ENCODE data around the gene LPA. TPM values are rescaled to one million over a fixed set of nuclear protein-coding genes. Genes with fewer than 3 reads are reported as not detected.
"Not testable (repeated sequence)": the region's sequence is repeated elsewhere in the genome, so short reads cannot be mapped to it uniquely, and the experiment has no call there.

LPA gene, protein sequence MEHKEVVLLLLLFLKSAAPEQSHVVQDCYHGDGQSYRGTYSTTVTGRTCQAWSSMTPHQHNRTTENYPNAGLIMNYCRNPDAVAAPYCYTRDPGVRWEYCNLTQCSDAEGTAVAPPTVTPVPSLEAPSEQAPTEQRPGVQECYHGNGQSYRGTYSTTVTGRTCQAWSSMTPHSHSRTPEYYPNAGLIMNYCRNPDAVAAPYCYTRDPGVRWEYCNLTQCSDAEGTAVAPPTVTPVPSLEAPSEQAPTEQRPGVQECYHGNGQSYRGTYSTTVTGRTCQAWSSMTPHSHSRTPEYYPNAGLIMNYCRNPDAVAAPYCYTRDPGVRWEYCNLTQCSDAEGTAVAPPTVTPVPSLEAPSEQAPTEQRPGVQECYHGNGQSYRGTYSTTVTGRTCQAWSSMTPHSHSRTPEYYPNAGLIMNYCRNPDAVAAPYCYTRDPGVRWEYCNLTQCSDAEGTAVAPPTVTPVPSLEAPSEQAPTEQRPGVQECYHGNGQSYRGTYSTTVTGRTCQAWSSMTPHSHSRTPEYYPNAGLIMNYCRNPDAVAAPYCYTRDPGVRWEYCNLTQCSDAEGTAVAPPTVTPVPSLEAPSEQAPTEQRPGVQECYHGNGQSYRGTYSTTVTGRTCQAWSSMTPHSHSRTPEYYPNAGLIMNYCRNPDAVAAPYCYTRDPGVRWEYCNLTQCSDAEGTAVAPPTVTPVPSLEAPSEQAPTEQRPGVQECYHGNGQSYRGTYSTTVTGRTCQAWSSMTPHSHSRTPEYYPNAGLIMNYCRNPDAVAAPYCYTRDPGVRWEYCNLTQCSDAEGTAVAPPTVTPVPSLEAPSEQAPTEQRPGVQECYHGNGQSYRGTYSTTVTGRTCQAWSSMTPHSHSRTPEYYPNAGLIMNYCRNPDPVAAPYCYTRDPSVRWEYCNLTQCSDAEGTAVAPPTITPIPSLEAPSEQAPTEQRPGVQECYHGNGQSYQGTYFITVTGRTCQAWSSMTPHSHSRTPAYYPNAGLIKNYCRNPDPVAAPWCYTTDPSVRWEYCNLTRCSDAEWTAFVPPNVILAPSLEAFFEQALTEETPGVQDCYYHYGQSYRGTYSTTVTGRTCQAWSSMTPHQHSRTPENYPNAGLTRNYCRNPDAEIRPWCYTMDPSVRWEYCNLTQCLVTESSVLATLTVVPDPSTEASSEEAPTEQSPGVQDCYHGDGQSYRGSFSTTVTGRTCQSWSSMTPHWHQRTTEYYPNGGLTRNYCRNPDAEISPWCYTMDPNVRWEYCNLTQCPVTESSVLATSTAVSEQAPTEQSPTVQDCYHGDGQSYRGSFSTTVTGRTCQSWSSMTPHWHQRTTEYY (N-terminal part only)
- not detected for polyA plus RNA-seq (2013, experiment 1 of 2)
- not detected for polyA plus RNA-seq (2013, experiment 2 of 2)

DNA sequence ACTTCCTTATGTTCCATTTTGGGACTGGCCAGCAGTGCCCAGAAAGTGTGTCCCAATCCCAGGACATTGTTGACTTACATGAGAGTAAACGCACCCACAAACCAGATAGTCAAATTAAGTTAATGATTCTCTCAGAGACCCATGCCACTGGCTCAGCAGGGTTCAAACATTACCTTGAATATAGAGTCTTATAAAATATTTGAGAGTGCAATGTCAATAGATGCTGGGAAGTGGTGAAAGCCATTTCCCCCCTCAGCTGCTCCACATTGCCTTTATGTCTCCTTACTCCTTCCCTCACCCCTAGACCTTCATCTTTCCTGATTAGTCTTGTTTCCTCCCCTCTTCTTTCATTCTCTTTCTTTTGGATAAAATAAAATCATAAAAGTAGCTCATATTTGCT is at the start of gene LPA:
Gene LPA (minus strand): TSS at position 78 of the 400 bp plus-strand sequence. CDS start 61 bp downstream, at position 17.
- WGBS = no CpG with 5 or more reads among the region's 1 CpG
- H3K9ac ChIP-seq (ENCODE audit: low read depth, low read length); H3K27ac ChIP-seq (ENCODE audit: low read depth, low read length); H3K27me3 ChIP-seq (ENCODE audit: insufficient read depth, low read length); H3K4me3 ChIP-seq (ENCODE audit: low read length); H3K36me3 ChIP-seq (ENCODE audit: insufficient read depth, low read length); H3K9me3 ChIP-seq (ENCODE audit: insufficient read depth, low read depth, low read length); H3K4me1 ChIP-seq (ENCODE audit: insufficient read depth, low read length): not testable (repeated sequence)

DNA sequence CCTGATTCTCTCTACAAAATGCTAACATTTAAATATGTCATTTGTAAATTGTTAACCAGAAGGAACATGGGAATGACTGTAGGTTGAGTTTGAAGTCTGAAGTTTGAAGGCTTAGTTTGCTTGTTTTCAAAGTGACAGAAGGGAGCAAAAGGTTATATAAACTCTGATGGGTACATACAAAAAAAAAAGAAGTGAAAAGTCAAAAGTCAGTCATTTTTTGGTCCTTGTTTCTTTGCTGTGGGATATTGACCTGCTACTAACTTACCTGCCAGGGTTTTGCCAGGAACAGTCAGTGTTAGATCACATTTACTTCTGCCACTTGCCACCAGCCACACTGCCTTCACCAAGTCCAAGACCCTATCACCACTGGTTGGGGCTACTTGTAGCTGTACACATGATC is 44.9 kb upstream of the LPA start:
- H3K4me3 ChIP-seq (ENCODE audit: low read length); H3K27me3 ChIP-seq (ENCODE audit: insufficient read depth, low read length); H3K27ac ChIP-seq (ENCODE audit: low read depth, low read length); H3K9me3 ChIP-seq (ENCODE audit: insufficient read depth, low read depth, low read length); H3K36me3 ChIP-seq (ENCODE audit: insufficient read depth, low read length); H3K9ac ChIP-seq (ENCODE audit: low read depth, low read length); H3K4me1 ChIP-seq (ENCODE audit: insufficient read depth, low read length): not testable (repeated sequence)

DNA sequence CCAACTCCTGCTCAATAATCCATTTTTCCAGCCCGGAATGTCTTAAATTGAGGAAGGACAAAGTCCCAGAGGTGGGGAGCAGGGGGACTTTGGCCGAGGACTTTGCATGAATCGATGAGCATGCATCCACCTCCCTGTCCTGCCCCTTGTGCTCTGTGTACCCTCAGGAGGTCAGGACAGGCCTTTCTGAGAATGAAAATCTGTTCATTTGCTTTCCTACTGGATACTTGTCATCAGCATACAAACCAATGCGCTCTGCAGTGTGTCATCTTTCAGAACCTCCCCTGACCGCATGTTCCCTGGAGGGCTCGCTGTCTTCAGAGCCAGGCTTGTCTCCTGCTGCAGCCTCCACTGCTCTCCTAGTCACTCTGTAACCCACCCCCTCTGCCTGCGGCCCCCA is 40.6 kb upstream of the LPA start:
- not testable (repeated sequence) for H3K27ac ChIP-seq (ENCODE audit: low read depth, low read length); H3K9ac ChIP-seq (ENCODE audit: low read depth, low read length); H3K27me3 ChIP-seq (ENCODE audit: insufficient read depth, low read length); H3K9me3 ChIP-seq (ENCODE audit: insufficient read depth, low read depth, low read length); H3K4me1 ChIP-seq (ENCODE audit: insufficient read depth, low read length); H3K36me3 ChIP-seq (ENCODE audit: insufficient read depth, low read length); H3K4me3 ChIP-seq (ENCODE audit: low read length)
- 96% methylated on average over 7 of the region's 7 CpGs for WGBS

DNA sequence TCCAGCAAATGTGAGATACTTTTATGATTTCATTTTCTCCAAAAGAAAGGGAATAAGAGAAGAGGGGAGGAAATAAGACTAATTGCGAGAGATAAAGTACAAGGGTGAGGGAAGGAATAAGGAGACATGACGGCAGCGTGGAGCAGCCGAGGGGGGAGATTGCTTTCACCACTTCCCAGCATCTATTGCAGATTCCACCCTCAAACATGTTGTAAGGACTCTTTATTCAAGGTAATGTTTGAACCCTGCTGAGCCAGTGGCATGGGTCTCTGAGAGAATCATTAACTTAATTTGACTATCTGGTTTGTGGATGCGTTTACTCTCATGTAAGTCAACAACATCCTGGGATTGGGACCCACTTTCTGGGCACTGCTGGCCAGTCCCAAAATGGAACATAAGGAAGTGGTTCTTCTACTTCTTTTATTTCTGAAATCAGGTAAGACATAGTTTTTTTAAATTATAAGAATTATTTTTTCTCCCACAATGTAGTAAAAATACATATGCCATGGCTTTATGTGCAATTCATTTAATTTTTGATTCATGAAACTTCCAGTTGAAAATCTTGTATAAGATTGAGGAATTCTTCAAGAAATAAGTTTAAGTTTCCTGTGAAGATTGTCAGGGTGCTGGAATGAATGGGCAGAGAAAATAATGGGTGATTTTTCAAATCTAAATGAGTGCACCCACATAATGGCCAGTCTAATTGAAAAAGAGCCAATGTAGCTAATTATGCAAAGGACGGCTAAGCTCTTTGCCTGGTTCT is 38.0 kb upstream of the LPA start, which contains the start of gene PLG:
Gene PLG (plus strand): TSS at position 327 of the 763 bp plus-strand sequence. CDS start 61 bp downstream, at position 388.
- not testable (repeated sequence) for H3K27ac ChIP-seq (ENCODE audit: low read depth, low read length); H3K4me1 ChIP-seq (ENCODE audit: insufficient read depth, low read length); H3K9ac ChIP-seq (ENCODE audit: low read depth, low read length); H3K9me3 ChIP-seq (ENCODE audit: insufficient read depth, low read depth, low read length); H3K36me3 ChIP-seq (ENCODE audit: insufficient read depth, low read length); H3K27me3 ChIP-seq (ENCODE audit: insufficient read depth, low read length); H3K4me3 ChIP-seq (ENCODE audit: low read length)
- WGBS = 92% methylated on average over 6 of the region's 6 CpGs

DNA sequence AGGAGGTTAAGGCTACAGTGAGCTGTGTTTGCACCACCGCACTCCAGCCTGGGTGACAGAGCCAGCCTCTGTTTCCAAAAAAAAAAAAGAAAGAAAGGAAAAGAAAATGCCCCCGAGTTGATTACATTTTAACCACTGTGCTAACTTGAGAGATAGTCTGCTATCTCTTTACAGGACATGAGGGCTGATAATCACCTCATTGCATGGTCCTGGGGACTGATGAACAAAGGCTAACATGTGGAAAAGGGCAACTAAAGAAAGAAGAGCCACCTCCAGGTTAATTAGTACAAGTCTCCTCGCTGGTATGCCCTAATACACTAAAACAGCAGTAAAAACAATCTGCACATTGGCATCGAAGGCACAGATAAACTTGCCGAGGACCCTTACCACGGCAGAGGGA is 33.8 kb upstream of the LPA start:
- 83% methylated on average over 6 of the region's 6 CpGs for WGBS

DNA sequence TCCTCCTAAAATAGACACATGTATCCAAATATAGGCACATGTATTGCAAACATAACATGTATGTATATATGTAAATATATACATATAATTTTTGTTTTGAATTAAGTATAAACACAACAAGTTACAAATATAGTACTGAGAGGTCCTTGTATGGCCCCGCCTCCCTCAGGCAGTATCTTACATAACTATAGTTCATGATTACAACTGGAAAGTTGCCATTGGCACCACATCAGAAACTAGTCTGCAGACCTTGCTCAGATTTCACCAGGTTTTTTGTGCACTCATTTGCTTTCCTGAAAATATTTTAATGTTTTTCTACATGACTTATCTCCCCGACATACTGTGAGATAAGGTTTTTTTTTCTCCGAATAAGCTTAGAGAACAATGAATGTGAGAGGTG is 32.8 kb upstream of the LPA start:
- H3K36me3 ChIP-seq (ENCODE audit: insufficient read depth, low read length); H3K9me3 ChIP-seq (ENCODE audit: insufficient read depth, low read depth, low read length); H3K4me3 ChIP-seq (ENCODE audit: low read length); H3K4me1 ChIP-seq (ENCODE audit: insufficient read depth, low read length); H3K27ac ChIP-seq (ENCODE audit: low read depth, low read length); H3K27me3 ChIP-seq (ENCODE audit: insufficient read depth, low read length); H3K9ac ChIP-seq (ENCODE audit: low read depth, low read length): not testable (repeated sequence)
- WGBS = 95% methylated on average over 3 of the region's 3 CpGs

More for the DNA sequence above, 33.8 kb upstream of the LPA start:
- Histone ChIP-seq H3K4me1 (ENCODE audit: insufficient read depth, low read length) (no peaks in the 10 kb centered on the region), H3K36me3 (ENCODE audit: insufficient read depth, low read length) (no peaks in the 10 kb centered on the region), H3K27ac (ENCODE audit: low read depth, low read length) (no peak overlapping the region), H3K9me3 (ENCODE audit: insufficient read depth, low read depth, low read length) (0 out of 2 replicates have a peak, but pooled peaks cover 4% of the 10 kb centered on the region), H3K27me3 (ENCODE audit: insufficient read depth, low read length) (no peaks in the 10 kb centered on the region), H3K9ac (ENCODE audit: low read depth, low read length) (no peak overlapping the region), H3K4me3 (ENCODE audit: low read length) (no peak overlapping the region)

DNA sequence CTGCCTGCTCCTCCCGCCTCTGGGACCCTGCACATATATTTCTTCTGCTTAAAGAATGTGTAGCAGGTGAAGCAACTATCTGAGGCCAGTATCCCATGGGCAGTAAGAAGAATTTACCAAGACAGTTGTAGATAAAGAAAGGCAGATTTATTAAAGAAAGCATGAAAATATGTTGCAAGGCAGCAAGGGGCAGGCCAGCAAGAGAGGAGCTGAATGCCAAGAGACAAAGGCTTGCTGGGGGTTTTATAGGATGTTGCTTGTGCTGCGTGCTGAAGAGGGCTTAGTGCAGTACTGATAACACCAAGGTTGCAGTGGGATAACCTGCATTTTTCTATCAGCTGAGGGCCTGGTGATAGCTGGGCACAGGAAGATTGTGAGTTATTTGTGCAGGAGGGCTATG is 31.5 kb upstream of the LPA start:
- H3K4me1 ChIP-seq (ENCODE audit: insufficient read depth, low read length); H3K27ac ChIP-seq (ENCODE audit: low read depth, low read length); H3K27me3 ChIP-seq (ENCODE audit: insufficient read depth, low read length); H3K4me3 ChIP-seq (ENCODE audit: low read length); H3K9ac ChIP-seq (ENCODE audit: low read depth, low read length); H3K36me3 ChIP-seq (ENCODE audit: insufficient read depth, low read length); H3K9me3 ChIP-seq (ENCODE audit: insufficient read depth, low read depth, low read length): not testable (repeated sequence)
- 90% methylated on average over 2 of the region's 2 CpGs for WGBS

DNA sequence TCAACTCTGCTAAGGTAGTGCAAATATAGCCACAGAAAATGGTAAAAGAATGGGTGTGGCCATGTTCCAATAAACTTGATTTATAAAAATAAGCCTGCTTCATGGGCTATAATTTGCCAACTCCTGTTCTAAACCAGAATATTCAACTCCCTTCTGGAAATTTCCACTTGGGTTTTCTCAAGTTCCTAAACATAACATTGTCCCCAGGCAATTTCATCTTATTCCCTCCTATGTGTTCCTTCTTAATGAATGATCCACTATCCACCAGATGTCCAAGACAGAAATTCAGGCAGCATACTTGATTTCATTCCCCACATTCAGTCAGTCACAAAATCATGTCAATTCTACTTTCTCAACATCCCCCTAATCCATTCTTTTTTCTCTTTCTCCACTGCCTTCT is 30.9 kb upstream of the LPA start:
- H3K4me1 ChIP-seq (ENCODE audit: insufficient read depth, low read length); H3K36me3 ChIP-seq (ENCODE audit: insufficient read depth, low read length); H3K9me3 ChIP-seq (ENCODE audit: insufficient read depth, low read depth, low read length); H3K9ac ChIP-seq (ENCODE audit: low read depth, low read length); H3K27me3 ChIP-seq (ENCODE audit: insufficient read depth, low read length); H3K4me3 ChIP-seq (ENCODE audit: low read length); H3K27ac ChIP-seq (ENCODE audit: low read depth, low read length): not testable (repeated sequence)

DNA sequence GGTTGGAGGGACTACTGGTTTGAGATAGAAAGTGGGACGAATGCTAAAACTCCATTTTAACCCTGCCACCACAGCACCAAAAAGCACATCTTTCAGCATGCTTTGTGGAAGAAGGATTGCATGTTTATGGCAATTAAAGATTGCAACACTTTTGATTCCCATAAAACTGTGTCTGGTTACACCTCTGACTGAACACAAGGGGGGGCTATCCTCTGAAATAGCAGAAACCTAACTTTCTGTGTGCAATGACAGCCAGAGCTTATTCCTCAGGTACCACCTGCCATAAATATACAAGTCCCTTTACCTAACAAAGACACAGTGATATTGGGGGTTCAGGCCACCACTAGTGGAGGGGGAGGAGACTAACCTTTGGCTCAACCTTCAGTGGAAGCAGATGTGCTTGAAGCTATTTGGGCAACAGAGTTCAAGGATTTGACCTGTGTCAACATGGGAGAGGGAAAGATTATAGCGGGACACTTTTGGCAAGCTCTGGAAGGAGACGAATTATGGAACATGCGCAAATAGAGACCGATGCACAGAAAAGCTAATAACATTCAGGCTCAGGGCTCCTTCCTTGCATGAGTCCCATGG is 28.4 kb upstream of the LPA start:
- Histone ChIP-seq H3K36me3 (ENCODE audit: insufficient read depth, low read length) (no peaks in the 10 kb centered on the region), H3K27ac (ENCODE audit: low read depth, low read length) (no peak overlapping the region), H3K9me3 (ENCODE audit: insufficient read depth, low read depth, low read length) (0 out of 2 replicates have a peak, but pooled peaks cover 4% of the 10 kb centered on the region), H3K4me3 (ENCODE audit: low read length) (no peak overlapping the region), H3K27me3 (ENCODE audit: insufficient read depth, low read length) (no peaks in the 10 kb centered on the region), H3K4me1 (ENCODE audit: insufficient read depth, low read length) (no peaks in the 10 kb centered on the region), H3K9ac (ENCODE audit: low read depth, low read length) (no peak overlapping the region)
- 96% methylated on average over 5 of the region's 5 CpGs for WGBS

DNA sequence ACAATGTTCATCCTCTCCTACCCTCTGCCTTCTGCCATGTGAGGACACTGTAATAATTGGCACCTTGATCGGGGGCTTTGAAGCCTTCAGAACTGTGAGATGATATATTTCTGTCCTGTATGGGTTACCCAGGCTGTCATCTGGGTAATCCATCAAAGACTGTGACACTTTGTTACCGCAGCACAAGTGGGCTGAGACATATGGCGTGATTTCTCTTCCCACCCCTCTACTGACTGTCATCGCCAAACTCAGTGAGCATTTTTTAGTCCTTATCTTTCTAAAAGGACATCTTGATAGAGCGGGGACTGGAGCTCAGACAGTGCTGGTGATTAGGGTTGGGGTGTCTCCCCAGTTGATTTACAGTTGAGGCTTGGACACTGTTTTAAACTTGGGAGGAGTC is 27.5 kb upstream of the LPA start:
- H3K9me3 ChIP-seq (ENCODE audit: insufficient read depth, low read depth, low read length) = 0 out of 2 replicates have a peak, but pooled peaks cover 4% of the 10 kb centered on the region
- H3K9ac ChIP-seq (ENCODE audit: low read depth, low read length) = no peak overlapping the region
- H3K4me1 ChIP-seq (ENCODE audit: insufficient read depth, low read length) = no peaks in the 10 kb centered on the region
- no peak overlapping the region for H3K27ac ChIP-seq (ENCODE audit: low read depth, low read length)
- no peaks in the 10 kb centered on the region for H3K36me3 ChIP-seq (ENCODE audit: insufficient read depth, low read length)
- no peaks in the 10 kb centered on the region for H3K27me3 ChIP-seq (ENCODE audit: insufficient read depth, low read length)
- WGBS = 94% methylated on average over 5 of the region's 5 CpGs
- H3K4me3 ChIP-seq (ENCODE audit: low read length) = no peak overlapping the region
